Iris pigment epithelial cell (primary cell): ENCODE results near the gene AADACL4.
"Not testable (repeated sequence)": the region's sequence is repeated elsewhere in the genome, so short reads cannot be mapped to it uniquely, and the experiment has no call there.

Source experiments
- DNase-seq: peaks from one replicate; pipeline ENCODE4 v3.0.0-alpha.2; 2011; ENCODE audit warnings: low read depth

The AADACL4 gene

DNA sequence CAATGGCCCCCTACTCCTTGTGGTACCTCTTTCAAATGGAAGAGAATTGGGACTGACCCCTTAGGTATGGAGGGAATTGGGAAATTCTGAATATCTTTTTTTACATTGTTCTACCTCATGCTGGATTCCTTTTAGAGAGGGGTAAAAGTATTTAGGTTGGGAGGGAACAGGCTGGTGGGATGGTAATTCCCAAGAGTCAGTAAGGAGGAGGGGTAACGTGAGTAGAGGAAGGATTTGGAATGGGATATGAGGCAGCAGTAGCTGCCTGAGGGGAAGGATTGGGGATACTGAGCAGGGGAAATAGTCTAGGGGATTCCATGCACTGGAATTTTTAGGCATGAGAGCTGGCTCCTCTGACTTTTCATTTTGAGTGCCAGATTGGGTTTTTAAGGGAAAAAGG is 68.2 kb downstream of the AADACL4 start:
- no peak for DNase-seq

DNA sequence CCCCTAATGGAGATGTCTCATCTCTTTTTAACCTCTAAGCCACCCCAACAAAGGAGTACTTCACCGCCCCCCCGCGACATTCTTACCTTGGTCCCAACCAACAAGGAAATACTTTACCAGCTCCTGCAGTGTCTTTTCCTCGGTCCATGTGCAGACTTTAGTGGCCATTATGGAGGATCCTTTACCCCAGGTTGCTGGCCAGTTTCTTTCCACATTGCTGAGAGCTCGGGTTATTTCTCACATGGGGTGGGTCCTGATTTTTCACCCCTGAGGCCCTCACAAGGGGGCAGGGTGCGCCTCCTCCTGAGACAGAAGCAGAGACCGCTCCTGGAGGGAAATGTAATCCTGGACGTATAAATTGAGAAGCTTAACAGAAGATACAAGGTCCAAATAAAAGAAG is 69.0 kb downstream of the AADACL4 start:
- no peak for DNase-seq

DNA sequence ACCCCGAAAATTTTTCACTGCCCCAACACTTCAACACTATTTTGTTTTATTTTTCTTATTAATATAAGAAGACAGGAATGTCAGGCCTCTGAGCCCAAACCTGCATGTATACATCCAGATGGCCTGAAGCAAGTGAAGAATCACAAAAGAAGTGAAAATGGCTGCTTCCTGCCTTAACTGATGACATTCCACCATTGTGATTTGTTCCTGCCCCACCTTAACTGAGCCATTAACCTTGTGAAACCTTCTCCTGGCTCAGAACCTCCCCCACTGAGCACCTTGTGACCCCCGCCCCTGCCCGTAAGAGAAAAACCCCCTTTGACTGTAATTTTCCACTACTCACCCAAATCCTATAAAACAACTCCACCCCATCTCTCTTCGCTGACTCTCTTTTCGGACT is 69.8 kb downstream of the AADACL4 start:
- not testable (repeated sequence) for DNase-seq

DNA sequence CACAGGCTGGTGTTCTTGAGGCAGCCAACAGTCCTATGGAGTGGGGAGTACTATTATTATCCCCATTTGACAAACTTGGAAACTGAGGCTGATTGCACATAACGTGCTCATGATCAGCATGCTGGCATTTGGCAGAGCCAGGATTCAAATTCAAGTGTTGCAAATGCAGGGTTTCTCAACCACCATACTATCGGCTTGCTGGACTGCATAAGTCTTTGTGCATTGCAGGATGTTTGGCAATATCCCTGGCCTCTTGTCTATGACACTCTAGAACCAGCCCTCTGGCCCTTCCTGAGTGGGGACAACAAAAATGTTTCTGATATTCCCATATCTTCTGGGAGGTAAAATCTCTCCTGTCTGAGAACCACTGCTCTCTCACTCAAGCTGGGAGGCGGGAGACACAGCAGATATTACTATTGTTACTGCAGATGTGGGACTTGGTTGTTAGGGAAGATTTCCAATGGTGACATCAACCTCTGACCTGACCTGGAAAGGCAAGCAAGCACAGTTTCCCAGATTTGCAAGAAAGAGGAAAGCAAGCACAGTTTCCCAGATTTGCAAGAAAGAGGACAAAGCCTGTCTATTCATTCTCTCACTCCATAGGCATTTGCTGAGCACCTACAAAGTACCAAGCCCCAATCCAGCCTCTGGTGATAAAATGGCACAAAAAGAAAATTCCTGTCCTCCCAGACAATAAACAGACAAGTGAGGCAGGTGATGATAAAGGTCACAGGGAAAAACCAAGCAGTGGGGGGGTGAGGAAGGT is 71.0 kb downstream of the AADACL4 start:
- DNase-seq, result no peak

DNA sequence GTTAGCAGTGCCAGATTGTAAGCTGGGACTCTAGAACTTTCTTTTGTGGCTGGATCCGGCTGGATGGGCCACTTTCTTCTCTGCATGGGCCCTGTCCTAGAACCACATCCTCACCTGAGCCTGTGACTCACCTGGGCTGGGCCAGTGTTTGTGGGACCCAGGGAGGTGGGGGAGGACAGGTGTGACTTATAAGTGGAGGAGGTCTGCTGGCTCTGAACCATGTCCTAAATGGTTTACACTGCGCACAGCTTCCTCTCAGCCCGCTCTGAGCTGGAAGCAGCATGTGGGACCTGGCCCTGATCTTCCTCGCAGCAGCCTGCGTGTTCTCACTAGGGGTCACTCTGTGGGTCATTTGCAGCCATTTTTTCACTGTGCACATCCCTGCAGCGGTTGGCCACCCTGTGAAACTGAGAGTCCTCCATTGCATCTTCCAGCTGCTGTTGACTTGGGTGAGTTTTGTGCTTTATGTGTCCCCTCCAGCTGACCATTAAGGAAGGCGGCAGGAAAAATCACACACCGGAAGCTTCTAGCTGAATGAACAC is 72.1 kb downstream of the AADACL4 start, which contains the start of gene AADACL3:
TSS of gene AADACL3 (plus strand) at position 215 of the 542 bp plus-strand sequence. CDS start at position 282, 67 bp downstream.
- DNase-seq, result no peak
